Measurements from ENCODE around the gene TMEM47. TPM values are rescaled to one million over a fixed set of nuclear protein-coding genes. Genes with fewer than 3 reads are reported as not detected.

TMEM47 gene
- total and polyA plus RNA-seq, 9 of the 15 experiments (the other 6 are each of a cell fraction or from before 2014, with no cell fraction given): 0.03 to 0.04 (median 0.03) TPM; not detected in 6

- Histone ChIP-seq H3K79me2 (ENCODE audit: control insufficient read depth, insufficient read depth, low read length) (no peaks in the 10 kb centered on the region), H3K27me3 (ENCODE audit: control insufficient read depth in 2 of 2, insufficient read depth in 2 of 2, low read length in 2 of 2) (no peaks in the 10 kb centered on the region), H3K9me1 (ENCODE audit: control insufficient read depth, insufficient read depth, low read length) (no peaks in the 10 kb centered on the region), H3K4me1 (replicated peaks in 1 of 2; ENCODE audit: control insufficient read depth in 2 of 2, insufficient read depth in 2 of 2, low read length in 2 of 2) (no peaks in the 10 kb centered on the region), H3K27ac (ENCODE audit: extremely low read depth, low read depth, low read length) (no peak overlapping the region), H3K36me3 (ENCODE audit: control insufficient read depth, insufficient read depth, low read length) (no peaks in the 10 kb centered on the region), H4K20me1 (replicated peaks; ENCODE audit: control insufficient read depth, insufficient read depth, low read length) (no peaks in the 10 kb centered on the region), H2AFZ (ENCODE audit: low read depth, low read length) (no peak overlapping the region), H3K9ac (ENCODE audit: insufficient read depth in 1 of 2, low read depth in 2 of 2, low read length in 2 of 2) (no peak overlapping the region), H3K4me2 (ENCODE audit: insufficient read depth, low read length) (no peak overlapping the region), H3K9me3 (replicated peaks; ENCODE audit: control insufficient read depth, insufficient read depth, low read depth, low read length) (no peaks in the 10 kb centered on the region), H3K4me3 (no peak overlapping the region)
- ATAC-seq (no peak), FAIRE-seq (no peak), DNase-seq (ENCODE audit: extremely low read depth in 1 of 4, low spot score in 3 of 4) (no peak)
- BruUV-seq (replicated peaks): no TSS peak
- intact Hi-C loops (cut with micrococcal nuclease) (no loop called here), in situ Hi-C loops (cut with MboI) (no loop called here)
- 0% methylated on average over 2 of the region's 2 CpGs for WGBS (ENCODE audit: insufficient coverage, low coverage, missing lambda C conversion rate)
- CTCF ChIA-PET (ENCODE audit: low intra/inter-chr PET ratio): no interaction called here
- POLR2A ChIA-PET: no interaction called here
- TF ChIP-seq MECOM (CRISPR knock-in tag; IDR thresholded peaks at IDR 0.05) (no peak), HEY1 (CRISPR knock-in tag; IDR thresholded peaks at IDR 0.05; ENCODE audit: borderline replicate concordance) (no peak), CCNT2 (IDR thresholded peaks at IDR 0.05; ENCODE audit: borderline replicate concordance, extremely low read depth, insufficient read length, low read depth, low read length) (no peak), E2F6 (IDR thresholded peaks at IDR 0.05; ENCODE audit: borderline replicate concordance in 1 of 2, extremely low read depth in 1 of 2, insufficient read depth in 1 of 2, insufficient read length in 1 of 2, low read depth in 1 of 2, low read length in 1 of 2, poor library complexity in 1 of 2, severe bottlenecking in 1 of 2) (no peak), ZNF347 (CRISPR knock-in tag; IDR thresholded peaks at IDR 0.05; ENCODE audit: low read depth) (no peak), TFAP4 (CRISPR knock-in tag; IDR thresholded peaks at IDR 0.05; ENCODE audit: borderline replicate concordance) (no peak), BHLHE40 (IDR thresholded peaks at IDR 0.05; ENCODE audit: low read length) (no peak), CSDE1 (IDR thresholded peaks at IDR 0.05) (no peak), ZNF707 (CRISPR knock-in tag; conservative IDR thresholded peaks at IDR 0.05) (no peak), FOS (IDR thresholded peaks at IDR 0.05; ENCODE audit: extremely low read depth, insufficient read length) (no peak), DEAF1 (CRISPR knock-in tag; IDR thresholded peaks at IDR 0.05) (no peak)
Measured at GRCh38 chrX:34624416-34624815, 32.7 kb downstream of the TMEM47 start.

All from K562 (cell line).